ENCODE results near the gene GJD3. TPM values are rescaled to one million over a fixed set of nuclear protein-coding genes. Genes with fewer than 3 reads are reported as not detected.

Gene GJD3
- total RNA-seq, 1 experiment from 2014 or later: not detected

DNA sequence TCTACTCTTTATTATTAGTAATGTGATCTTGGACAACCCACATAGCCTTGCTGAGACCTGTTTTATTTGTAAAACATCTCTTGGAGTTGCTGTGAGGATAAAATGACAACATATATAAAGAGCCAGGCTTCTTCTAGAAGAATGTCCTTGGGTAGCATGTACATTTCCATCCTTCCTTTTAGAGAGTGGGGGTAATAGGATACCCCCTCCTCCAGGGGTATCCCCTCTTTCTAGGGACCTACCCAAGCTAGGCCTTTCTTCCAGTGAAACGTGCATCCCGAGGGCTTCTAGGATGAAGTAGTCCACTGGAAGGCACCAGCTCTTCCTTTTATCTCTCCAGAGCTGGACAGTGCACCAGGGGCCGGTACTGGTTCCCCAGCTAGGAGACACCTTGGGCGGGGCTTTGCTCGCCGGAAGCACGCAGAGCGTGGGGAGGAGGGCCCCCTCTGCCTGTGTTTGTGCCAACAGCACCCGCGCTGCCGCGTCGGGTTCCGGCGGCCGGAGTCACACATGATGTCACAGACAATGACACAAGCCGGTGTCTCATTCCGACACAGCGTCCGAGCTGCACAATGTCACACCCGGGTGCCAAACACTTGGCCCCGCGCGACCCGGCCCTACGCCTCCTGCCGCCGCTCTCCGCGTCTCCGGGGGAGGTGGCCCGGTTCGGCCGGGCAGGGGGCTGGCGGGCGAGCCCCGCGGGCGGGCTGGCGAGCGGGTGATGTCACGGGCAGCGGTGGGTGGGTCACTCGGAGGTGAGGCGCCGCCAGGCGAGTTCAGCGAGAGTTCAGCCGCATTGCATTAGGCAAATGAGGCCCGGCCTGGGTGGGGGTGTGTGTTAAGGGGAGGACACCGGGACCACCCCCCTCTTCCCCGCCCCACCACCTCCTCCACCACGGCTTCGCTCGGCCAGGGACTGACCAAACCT is 23.4 kb downstream of the GJD3 start:
- TF ChIP-seq CTCF (conservative IDR thresholded peaks at IDR 0.05): no peak; the same call in 2 of the 3 replicates

More for the DNA sequence above, 23.4 kb downstream of the GJD3 start:
- H3K23me2 ChIP-seq (ENCODE audit: insufficient read length, low read depth, low read length, poor library complexity, severe bottlenecking): peaks cover 25% of the 10 kb centered on the region
- H2BK12ac ChIP-seq (ENCODE audit: insufficient read length, low read depth, low read length): no peak overlapping the region
- H2BK20ac ChIP-seq (ENCODE audit: low read depth, low read length, poor library complexity, severe bottlenecking): no peak overlapping the region
- DNase-seq: peak; percentile 93
- peaks cover 18% of the 10 kb centered on the region; the same call in 1 of the 2 replicates for H3K27me3 ChIP-seq (ENCODE audit: insufficient read depth, low read length)
- H3K4me1 ChIP-seq (ENCODE audit: insufficient read depth, low read length): peaks cover 19% of the 10 kb centered on the region
- Mint-ChIP-seq H3K27me3 (ENCODE audit: low read depth) (peaks cover 90% of the 10 kb centered on the region), H3K27ac (no peak overlapping the region), H3K4me1 (peaks cover 38 to 46% of the 10 kb centered on the region in 2 experiments), H3K36me3 (ENCODE audit: insufficient read depth in 1 of 3, low read depth in 3 of 3) (peaks cover 0 to 6% (median 6%) of the 10 kb centered on the region in 3 experiments; a peak in 3 of 7 replicates), H3K4me3 (peak overlapping the region; percentile 69 to 85), H3K9me3 (no peaks in the 10 kb centered on the region)
- no peak overlapping the region for H3K23ac ChIP-seq (ENCODE audit: insufficient read length, low read depth, low read length)
- H3T11ph ChIP-seq (ENCODE audit: low read length): no peak overlapping the region
- H3K79me2 ChIP-seq (ENCODE audit: insufficient read depth, low read length): no peaks in the 10 kb centered on the region
- no peak overlapping the region for H2BK5ac ChIP-seq (ENCODE audit: insufficient read length, low read length)
- H3K9me3 ChIP-seq (ENCODE audit: control insufficient read depth, low read depth, low read length): no peaks in the 10 kb centered on the region
- no peak overlapping the region for H3K27ac ChIP-seq (ENCODE audit: insufficient read length, low read depth, low read length)
- H4K5ac ChIP-seq (ENCODE audit: insufficient read length, low read depth, low read length): no peak overlapping the region
- no peak overlapping the region for H3K18ac ChIP-seq (ENCODE audit: insufficient read length, low read depth, low read length)
- no peak overlapping the region for H2BK15ac ChIP-seq (ENCODE audit: low read depth, low read length)
- H2AFZ ChIP-seq (ENCODE audit: low read length): no peak overlapping the region
- no peak overlapping the region; the same call in 1 of the 2 replicates for H3K14ac ChIP-seq (ENCODE audit: insufficient read depth, low read length)
- no peak overlapping the region for H4K8ac ChIP-seq (replicated peaks; ENCODE audit: insufficient read length, low read depth, low read length)
- H3K4ac ChIP-seq (ENCODE audit: low read depth, low read length): no peak overlapping the region
- H4K20me1 ChIP-seq (ENCODE audit: control insufficient read depth, insufficient read depth, insufficient read length): no peaks in the 10 kb centered on the region
- no peak overlapping the region for H3K56ac ChIP-seq (ENCODE audit: insufficient read length, low read depth, low read length)
- H2AK5ac ChIP-seq (ENCODE audit: insufficient read length, low read length): no peak overlapping the region
- no peak overlapping the region for H2BK120ac ChIP-seq (ENCODE audit: low read depth, low read length, poor library complexity, severe bottlenecking)
- H3K4me2 ChIP-seq (ENCODE audit: insufficient read depth, insufficient read length, low read length): peak overlapping the region; percentile 78
- WGBS (ENCODE audit: extremely low coverage, insufficient read length, low lambda C conversion rate): no CpG with 5 or more reads among the region's 55 CpGs
- H4K91ac ChIP-seq (ENCODE audit: insufficient read length, low read depth, low read length): no peak overlapping the region
- no peaks in the 10 kb centered on the region for H3K79me1 ChIP-seq (ENCODE audit: insufficient read depth, low read depth, low read length, poor library complexity, severe bottlenecking)
- H3K9ac ChIP-seq (ENCODE audit: extremely low read depth, insufficient read length, low read length): no peak overlapping the region
